HG02852 (cell line): ENCODE results near the gene THBS3.
"Not testable (repeated sequence)": the region's sequence is repeated elsewhere in the genome, so short reads cannot be mapped to it uniquely, and the experiment has no call there.

Source experiments
- ATAC-seq: cut with Tn5 transposase; IDR thresholded peaks from one replicate; pipeline ENCODE4 v1.9.1; 2021; ENCODE audit warnings: mild to moderate bottlenecking, moderate library complexity; ENCODE audit not compliant: unreplicated experiment

THBS3 gene

GRCh38 chr1:155175281-155175926, 32.3 kb downstream of the THBS3 start:
- ATAC-seq = no peak

- no peak for ATAC-seq
Measured at GRCh38 chr1:155174324-155175280, 33.1 kb downstream of the THBS3 start.

GRCh38 chr1:155173478-155174323, 34.0 kb downstream of the THBS3 start, which contains the start of gene TRIM46:
Gene TRIM46, plus strand, starts transcription at chr1:155173849. Its CDS starts 118 bp downstream, at chr1:155173967.
- no peak for ATAC-seq

GRCh38 chr1:155172732-155173477, 34.8 kb downstream of the THBS3 start, which contains the start of gene KRTCAP2:
Gene KRTCAP2, minus strand, starts transcription at chr1:155173304. Its CDS starts 80 bp downstream, at chr1:155173224.
- peak; percentile 74 for ATAC-seq

- no peak for ATAC-seq
Measured at GRCh38 chr1:155171836-155172731, 35.6 kb downstream of the THBS3 start.

- no peak for ATAC-seq
Measured at GRCh38 chr1:155170806-155171205, 36.9 kb downstream of the THBS3 start.

GRCh38 chr1:155170101-155170785, 37.5 kb downstream of the THBS3 start:
- no peak for ATAC-seq

GRCh38 chr1:155169541-155169940, 38.2 kb downstream of the THBS3 start:
- no peak for ATAC-seq

- no peak for ATAC-seq
Measured at GRCh38 chr1:155168456-155169210, 39.1 kb downstream of the THBS3 start.

GRCh38 chr1:155168105-155168445, 39.6 kb downstream of the THBS3 start:
- ATAC-seq = not testable (repeated sequence)

- ATAC-seq = no peak
Measured at GRCh38 chr1:155167166-155168104, 40.3 kb downstream of the THBS3 start.

GRCh38 chr1:155166471-155167165, 41.1 kb downstream of the THBS3 start:
- ATAC-seq = no peak

GRCh38 chr1:155166051-155166470, 41.6 kb downstream of the THBS3 start:
- no peak for ATAC-seq

GRCh38 chr1:155164625-155165024, 43.1 kb downstream of the THBS3 start:
- ATAC-seq = not testable (repeated sequence)

- ATAC-seq = not testable (repeated sequence)
Measured at GRCh38 chr1:155163785-155164184, 43.9 kb downstream of the THBS3 start.

GRCh38 chr1:155162631-155163030, 45.1 kb downstream of the THBS3 start:
- not testable (repeated sequence) for ATAC-seq
